GM21423 (cell line): ENCODE measurements around the gene DENND2D.

Experiments used
- ATAC-seq: cut with Tn5 transposase; IDR thresholded peaks from one replicate; pipeline ENCODE4 v1.9.1; 2021; ENCODE audit warnings: mild to moderate bottlenecking, moderate library complexity; ENCODE audit not compliant: unreplicated experiment

Gene DENND2D

DNA sequence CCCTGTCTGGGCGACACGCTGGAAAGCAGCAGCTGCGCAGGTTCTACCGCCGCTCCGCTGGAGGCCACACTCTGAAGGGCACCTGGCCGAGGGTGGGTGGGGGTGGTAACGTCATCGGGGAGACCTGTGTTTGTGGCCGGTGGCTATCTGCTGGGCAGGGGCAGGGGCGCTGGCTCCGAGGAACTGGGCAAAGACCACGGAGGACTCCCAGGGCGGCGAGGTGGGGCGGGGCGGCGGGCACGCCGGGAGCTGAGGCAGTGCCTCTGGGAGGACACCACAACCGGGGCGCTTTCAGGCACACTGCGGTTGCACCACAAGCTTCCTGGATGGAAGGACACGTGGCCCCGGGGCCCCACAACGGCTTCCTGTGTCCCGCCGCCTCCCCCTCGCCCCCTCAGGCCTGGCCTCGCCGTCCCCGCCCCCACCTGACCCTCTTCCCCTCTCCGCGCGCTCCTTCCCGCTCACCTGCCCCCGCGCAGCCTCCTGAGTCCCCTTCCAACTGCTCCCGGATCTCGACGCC, 3.3 kb upstream of the DENND2D start:
- peak; percentile 46 for ATAC-seq

DNA sequence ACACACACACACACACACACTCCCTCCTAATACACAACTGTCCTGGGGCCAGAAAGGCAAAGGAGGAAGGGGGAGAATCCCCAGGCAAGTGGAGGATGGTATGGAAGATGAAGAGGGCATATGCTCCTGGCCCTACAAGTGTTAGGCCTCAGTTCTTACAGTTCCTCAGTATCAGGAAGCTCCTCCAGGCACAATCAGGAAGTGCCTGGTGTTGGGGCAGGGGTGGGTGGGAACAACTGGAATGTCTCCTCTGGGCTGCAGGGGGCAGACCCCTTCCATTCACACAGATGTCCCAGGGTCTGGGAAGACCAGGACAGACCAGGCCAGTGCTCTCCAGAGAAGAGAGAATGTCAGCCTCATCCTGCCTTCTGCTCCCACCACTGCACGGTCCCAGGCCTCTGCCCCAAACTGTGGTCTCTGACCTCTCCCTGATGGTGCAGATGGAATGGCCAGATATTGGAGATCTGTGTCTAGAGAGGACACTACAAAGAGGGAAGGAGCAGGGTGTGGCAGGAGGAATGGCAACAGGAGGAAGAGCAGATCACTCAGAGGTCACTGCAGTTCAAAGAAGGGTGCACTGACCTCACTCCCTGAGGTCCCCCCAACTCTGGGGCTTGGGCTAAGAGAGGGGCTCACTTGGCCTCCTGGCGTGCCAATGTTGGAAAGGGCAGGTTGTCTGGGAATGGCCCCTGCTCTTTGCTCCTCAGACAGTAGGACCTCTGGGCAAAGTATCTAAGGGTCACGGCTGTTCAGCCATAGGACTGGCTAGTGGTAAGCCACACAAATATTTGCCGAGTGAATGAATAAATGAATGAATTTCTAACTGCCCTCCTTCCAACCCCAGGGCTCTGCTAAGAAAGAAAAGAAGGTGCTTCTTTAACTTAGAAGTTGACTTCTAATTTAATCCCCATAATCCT, 2.5 kb upstream of the DENND2D start:
- no peak for ATAC-seq

DNA sequence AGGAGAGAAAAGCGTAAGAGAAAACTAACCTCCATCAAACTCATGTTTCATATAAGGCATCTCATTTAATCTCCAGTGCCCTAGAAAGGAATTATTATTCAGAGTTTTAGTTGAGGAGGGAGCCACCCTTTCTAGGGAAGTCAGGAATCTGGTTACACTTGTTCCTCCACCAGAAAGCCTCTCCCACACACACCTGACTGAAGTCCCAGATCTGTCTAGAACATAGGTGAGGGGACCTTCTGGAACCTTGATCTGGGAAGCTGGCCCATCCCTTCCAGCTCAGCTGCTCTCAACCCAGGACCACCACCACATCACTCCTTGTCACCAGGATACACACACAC, 1.9 kb upstream of the DENND2D start:
- no peak for ATAC-seq

DNA sequence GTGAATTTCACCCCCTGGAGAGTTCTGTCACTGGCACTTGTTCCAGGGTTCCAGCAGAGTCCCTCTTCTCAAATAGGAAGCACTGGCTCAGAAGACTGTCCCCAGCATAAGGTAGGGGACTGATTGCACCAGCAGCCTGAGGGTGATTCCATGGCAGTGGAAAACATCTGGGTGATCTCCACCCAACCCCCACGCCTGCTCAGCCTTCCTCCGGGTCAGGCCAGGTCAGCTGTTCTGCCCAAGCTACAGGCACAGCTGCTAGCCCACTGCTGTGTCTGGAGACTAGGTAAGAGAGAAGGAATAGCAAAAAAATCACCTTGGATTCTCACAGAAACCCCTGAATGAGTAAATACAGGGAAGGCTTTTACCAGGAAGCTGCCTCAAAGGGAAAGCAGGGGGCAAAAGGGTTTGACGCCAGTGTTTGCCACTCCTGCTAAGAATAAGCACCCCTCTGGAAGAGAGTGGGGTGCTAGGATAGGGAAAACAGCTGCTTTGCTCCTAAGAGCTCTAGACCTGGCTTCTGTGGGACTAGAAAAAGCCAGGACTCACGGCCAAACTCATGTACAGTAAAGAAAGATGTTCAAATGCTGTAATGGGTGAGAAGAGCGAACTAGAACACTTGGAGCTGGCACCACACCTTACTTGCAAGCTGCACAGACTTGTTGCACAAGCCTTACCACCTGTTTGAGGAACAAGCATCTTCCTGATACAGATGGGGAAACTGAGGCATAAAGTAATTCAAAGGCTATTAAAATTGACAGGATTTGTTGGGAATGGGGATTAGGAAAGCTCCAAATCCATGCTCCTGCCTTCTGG, 1.0 kb upstream of the DENND2D start:
- no peak for ATAC-seq

DNA sequence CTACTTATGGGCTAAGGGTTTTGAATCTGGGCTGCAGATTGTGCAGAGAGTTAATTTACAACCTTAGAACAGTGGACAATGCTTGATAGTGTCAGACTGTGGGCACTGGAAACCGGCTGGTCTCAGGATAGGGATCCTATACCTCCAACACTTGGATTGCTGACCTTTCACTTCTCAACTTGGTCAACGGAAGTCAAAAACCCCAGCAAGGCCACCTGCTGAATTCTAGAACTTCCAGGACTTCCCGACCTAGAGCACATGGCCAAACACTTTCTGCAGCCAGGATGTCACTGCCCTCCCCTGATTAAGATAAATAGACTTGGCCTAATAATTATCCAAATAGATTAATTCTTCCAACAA, 336 bp upstream of the DENND2D start:
- ATAC-seq: no peak

DNA sequence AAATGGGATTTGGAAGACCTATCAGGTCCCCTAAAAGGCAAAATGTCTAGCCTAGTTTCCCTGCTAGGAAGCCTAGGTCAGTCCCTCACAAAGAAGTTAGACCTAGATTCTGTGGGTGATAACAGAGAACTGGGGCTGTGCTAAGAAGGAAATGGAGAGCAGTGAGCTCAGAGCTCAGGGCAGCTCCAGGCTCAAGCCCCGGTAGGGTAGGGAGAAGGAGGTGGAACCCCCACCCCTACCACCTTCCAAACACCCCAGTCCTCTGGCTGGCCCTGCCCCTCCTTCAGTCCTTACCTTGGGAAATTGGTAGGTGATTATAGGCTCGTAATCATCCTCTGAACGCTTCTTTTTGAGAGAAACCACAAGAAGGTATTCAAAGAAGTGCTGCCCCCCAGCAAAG, 1.1 kb downstream of the DENND2D start:
- ATAC-seq: no peak

DNA sequence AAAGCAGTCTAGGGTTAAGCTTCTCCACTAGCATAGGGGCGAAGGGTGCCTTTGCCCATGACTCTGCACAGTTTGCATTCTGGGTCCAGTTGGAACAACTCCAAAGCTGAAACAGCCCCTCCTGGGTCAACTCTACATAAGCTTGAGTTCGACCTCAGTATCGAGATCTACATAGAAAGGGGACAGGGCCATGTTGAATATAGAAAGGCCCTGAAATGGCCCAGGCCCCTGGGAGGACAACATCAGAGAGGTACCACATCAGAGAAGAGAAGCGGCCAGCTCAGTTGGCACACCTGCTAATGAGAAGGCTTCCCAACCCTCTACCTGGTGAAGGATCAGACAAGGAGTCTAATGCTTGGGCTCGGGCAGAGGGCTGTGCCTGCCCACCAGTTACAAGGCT, 1.6 kb downstream of the DENND2D start:
- ATAC-seq: no peak

DNA sequence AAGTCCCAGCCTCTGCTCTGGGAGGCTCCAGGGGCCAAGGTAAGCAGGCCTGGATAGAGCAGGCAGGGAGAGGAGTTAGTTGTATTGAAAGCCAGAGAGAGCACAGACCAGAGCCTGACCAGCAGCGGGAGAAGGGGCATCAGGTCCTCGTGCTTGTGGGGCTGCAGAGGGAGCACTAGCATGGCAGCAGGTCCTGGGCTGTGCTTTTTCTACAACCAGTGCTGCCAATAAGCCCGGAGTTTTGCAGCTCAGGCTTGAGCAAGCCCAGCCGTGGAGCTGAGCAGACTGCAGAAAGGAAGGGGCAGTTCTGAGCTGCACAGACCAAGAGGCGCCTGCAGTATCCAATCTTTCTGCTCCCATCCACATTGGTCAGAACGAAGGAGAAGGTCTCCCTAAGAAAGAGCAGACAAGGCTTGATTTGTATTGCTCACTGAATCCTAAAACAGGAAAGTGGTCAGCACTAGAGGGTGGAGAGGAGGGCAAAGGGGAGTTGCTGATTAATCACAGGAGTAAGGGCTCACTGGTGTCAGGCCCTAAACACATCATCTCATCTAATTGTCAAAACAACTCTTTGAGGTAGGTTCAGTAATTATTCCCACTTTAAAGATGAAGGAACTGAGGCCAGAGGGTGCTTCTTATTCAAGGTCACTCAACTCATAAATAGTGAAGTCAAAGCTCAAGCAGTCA, 2.7 kb downstream of the DENND2D start:
- no peak for ATAC-seq

DNA sequence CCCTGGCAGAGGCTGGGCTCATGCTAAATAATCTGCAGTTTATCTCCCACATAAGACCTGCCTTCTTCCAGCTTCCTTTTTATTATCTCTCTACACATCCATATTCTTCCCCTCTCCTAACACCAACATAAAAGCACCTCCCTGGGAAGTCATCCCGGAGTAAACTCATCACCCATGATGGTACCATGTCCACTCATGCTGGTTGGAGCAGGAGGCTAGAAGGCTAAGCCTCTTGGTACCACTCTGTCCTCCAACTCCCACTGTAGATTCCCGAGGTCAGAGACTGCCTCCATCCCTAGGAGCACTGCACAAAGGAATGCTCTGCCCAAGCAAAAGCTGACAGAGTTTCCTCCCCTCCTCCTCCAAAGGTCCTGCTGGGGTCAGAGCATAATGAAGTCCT, 4.2 kb downstream of the DENND2D start:
- no peak for ATAC-seq

DNA sequence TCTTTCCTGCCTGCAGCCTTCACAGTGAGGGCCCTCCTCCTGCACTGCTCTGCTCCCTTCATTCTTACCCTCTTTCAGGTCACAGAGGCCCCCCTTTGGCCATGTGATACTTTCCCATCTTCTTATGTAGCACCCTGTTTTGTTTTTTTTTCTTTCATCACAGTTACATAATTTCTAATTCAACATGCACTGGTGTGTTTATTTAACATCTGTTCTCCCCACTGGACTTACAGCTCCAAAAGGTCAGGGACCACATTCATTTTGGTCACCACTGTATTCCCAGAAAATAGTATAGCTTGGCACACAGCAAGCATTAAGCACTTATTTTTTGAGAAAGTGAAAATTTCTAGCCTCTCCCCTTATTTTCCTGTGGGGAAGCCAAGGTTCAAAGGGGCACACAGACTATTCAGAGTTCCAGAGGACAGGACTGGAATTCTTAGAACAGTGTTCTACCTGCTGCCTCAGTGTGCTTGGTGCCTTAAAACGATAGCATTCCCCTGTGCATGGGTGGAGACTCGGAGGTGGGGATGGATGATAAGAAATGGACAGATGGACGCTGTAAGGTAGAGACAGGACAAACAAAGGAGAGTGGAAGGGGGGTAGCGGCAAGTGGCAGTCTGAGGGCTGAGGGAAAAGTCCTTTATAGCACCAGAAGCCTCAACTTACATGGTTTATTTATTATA, 5.3 kb downstream of the DENND2D start:
- no peak for ATAC-seq

DNA sequence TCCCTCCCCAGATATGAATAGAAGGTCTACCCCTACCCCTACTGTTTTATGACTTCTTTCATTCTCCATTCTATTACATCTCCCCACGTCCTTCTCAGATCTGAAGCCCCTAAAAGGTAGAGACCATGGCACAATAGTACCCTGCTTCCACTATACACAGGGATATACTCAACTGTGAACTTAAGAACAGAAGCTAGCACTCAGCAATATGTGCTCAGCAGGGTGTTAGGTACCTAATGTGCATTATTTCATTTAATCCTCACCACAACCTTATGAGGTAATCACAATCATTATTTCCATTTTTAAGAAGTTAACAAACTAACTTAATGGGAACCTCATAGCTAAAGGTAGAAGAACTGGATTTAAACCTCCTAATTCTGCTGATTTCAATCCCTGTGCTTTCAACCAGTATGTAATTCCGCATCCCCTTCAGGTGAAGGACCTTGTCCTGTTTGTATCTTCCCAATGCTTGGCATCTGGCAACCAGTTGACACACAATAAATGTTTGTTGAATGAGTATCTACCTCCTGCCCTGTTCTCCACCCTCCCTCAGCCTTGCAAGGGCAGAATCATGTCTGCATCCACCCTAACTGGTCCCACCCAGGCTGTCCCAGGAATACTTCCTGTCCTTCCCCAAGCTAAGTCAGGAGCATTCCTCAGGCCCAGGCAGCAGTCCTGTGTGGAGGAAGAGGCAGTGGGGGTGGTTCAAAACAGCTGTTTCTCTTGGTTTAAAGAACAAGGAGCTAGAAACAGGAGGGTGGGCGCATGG, 6.5 kb downstream of the DENND2D start:
- ATAC-seq: no peak

DNA sequence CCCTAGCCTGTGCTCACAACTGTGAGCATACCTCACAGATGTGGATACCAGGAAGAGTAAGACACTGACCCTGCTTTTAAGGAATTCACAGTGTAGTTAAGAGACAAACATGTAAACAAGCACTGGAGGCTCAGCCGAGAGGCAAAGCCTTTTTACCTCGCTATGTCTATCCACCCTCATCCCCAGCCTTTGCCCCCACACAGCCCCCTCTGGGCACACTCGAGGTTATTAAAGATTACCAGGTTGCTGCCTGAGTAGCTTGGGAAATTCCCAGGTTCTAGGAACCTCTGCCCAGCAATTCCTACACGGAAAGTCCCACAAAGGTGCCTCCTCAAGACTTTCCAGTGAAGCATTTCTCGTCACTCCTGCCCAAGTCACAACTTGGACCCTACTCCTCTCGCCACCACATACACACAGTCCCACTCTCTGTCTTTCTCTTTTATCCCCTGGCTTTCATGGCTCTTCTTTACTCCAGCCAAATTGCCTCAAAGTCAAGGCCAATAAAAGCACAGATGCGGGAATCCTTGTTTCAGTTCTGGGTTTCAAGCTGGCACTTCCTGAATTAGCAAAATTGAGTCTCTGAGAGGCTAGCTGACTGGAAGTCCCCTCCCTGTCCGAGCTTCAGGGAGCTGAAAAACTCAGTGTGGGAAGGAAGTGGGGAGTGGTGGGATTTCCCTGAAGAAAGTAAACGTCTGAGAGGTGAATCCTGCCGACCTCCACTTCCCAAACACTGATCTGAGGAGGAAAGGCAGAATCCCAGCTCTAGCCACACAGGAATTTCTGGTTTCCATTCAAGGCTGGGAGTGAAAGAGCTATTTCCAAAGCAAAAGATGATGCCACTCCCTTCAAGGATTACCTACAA, 7.6 kb downstream of the DENND2D start:
- peak; percentile 42 for ATAC-seq

DNA sequence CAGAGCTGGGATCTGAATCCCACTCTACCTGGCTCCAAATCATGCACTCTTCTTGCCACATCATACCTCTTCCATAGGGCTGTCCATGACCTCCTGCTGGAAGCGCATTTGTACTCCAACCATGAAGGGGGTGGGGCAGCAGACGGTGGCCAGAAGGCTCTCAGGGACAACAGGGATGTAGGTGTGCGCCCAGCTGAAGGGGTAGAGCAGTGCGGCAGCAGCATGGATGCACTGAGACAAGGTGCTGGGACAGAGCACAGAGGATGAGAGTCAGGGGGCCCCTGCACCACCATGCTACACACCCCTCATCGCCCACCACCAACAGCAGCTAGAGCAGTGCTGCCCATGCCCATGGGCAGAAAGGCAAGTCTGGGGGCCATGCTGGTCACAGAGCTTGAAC, 8.4 kb downstream of the DENND2D start:
- ATAC-seq: no peak

DNA sequence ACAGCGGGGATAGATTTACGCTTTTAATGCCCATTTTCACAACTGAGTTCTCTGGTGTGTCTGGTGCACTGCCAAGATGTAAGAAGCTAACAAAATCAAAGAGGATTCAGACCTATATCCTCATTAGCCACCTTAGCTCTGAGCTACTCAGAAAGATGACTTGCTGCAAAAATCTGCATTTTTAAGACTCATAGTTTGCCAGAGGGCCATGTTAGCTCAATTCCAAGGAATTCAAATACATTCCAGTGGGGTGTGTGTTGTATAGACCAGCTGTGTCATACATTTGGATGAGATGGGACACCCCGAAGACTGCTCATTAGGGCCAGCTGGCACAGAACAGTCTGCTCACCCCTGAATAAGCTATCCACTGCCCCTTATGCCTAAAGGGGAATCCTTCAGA, 8.9 kb downstream of the DENND2D start:
- no peak for ATAC-seq

DNA sequence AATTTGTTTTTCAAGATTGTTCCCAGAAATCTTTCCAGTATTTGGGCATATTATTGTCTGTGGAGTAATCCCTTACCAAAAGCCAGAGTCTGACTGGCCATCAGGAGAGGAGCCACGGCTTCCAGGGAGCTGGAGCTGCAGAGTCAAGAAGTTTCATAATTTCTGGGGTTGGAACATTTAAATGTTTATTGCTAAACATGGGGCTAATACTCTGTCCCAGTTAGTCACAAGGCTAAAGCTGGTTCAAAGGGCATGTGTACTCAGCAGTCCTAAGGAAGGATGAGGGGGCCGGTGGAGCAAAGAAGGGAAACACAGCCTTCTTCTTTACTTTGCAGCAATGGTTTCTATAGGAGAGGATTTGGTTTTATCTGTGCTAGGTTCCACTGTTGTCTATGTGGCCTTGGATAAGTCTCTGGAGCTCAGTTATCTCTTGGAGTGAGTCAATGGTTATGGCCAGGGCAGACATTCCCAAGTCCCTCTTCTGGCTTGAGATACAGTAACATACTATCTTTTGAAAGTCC, 9.5 kb downstream of the DENND2D start:
- no peak for ATAC-seq

DNA sequence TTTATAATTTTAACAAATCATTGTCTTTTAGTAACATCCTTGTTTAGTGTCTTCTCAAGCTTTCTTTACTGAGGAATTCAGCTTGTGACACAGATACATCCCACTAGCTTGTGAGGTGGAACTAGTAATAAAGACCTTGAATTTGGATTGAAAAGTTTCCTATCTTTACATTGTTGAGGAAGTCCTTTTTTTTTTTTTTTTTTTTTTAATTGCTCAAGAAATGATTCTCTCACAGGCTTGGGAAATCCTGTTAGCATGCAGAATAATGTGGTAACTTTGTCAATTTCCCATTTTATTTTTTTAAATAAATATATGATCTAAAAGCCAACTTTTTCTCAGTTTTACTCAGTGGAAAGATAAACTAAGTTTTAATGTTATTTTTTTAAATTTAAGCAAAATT, 15.8 kb downstream of the DENND2D start:
- no peak for ATAC-seq

DNA sequence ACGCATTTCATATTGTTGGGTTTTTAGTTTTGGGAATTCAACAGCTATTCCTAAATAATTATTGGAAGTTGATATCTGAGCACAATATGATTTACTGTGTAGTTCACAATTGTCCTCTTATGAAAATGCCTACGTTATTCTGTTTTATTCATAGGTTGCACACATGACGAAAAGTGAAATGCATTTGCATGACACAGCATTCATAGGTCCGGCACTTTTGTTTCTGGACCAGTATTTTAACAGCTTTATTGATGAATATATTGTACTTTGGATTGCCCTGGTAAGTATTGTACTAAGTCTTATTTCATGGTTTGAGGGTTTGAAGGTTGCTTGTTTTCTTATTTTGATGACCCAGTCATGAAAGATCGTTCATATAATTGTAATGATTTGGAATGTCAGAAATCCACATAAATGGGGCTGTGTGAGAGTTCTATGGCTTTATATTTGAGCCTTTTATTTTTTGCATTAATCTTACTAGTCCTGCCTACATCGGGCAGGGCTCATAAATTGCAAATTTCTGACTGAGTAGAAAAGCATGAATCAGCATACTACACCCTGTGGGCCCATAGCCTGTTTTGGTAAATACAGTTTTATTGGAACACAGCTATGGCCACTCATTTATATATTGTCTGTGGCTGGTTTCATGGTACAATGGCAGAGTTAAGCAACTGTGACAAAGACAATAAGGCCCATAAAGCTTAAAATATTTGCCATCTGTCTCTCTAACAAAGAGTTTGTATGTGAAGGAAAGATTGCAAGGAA, 17.0 kb downstream of the DENND2D start:
- ATAC-seq: no peak

DNA sequence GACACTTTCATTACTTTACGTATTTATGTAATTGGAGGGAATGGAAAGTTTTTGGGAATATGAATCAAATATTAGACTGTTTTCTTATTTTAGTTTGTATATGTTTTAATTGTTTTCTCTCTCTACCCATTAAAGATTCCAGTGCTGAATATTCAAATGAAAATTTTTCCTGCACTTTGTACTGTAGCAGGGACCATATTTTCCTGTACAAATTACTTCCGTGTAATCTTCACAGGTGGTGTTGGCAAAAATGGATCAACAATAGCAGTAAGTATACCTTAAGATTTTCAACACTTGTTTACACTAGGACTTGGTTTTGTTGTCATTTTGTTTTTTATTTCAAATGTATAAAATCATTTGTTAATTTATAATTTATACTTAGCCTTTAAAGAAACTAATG, 18.4 kb downstream of the DENND2D start:
- ATAC-seq: no peak
